ENCODE measurements around the gene DCAF11.

The DCAF11 gene

DNA sequence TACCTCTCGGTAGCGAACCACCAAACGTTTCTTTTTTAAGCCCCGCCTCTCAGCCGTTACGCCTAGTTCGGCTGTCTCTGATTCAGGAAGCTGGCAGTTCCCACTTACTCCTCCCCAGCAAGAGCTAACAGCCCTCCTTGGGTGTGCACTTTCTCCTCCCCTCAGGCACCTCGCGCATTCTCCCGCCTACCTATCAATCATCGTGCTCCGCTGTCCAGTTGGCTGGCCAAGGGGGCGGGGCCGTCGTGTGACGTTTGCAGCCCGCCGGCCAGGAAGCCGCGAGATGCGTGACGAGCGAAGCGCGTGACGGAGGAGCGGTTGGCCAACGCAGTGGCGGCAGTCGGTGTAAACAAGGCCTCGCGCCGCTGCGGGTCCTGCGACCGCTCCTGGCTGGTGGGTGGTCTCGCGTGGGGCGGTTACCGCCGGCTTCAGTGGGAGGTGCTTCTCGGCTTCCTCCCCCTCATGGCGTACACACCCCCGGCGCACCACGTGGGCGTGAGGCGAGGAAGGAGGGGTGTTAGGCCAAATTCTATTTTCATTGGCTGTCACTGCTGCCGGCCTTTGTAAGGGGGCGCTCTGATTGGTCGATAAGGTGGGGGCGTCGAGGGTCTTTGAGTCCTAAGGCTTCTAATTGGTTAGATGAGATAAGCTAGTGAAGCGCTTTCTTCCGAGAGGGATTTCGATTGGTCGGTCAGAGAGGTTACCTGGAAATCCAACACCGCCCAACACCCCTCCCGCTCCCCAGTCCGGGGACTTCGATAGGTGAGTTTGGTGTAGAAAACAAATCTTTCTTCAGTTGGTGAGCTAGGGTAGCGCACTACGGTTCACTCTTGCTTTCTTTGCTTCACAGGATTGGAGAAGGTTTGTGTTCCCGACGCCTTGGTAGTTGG lies at the start of gene DCAF11, which contains the start of gene NRL:
Gene DCAF11 (plus strand): TSS at position 246 of the 890 bp plus-strand sequence. CDS start 818 bp downstream, outside the sequence.
Gene NRL (minus strand): TSS at position 418 of the 890 bp plus-strand sequence. CDS start 32,101 bp downstream, outside the sequence.
- DNase-seq, result peak; percentile 98

DNA sequence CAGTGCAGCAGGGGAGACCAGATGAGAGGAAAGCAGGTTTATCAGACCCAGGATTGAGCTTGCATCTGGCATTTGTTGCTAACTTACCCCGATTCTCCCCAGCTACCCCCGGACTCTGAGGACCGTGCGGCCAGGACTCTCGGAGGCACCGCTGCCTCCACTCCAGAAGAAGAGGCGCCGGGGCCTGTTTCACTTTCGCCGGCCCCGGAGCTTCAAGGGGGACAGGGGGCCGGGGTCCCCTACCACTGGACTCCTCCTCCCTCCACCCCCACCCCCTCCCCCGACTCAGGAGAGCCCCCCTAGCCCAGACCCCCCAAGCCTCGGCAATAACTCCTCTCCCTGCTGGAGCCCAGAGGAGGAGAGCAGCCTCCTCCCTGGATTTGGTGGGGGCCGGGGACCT lies 49.7 kb upstream of the DCAF11 start:
- no peak for DNase-seq

DNA sequence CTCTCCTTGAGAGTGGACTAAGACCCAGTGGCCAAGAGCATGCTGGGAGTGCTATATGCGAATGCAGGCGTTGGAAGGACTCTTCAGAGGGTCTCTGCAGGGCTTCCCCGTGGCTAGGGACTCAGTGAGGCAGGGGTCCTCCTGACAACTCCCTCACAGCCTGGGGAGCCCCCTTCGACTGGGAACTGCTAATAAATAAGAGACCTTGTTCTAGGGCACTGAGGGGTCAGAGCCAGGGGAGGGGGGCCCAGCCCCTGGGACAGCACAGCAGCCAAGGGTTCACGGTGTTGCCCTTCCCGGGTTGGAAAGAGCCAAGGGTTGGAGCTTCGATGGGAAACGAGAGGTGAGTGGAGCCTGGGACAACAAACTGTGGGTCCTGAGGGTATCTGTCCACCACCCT lies 49.2 kb upstream of the DCAF11 start:
- DNase-seq, result no peak

DNA sequence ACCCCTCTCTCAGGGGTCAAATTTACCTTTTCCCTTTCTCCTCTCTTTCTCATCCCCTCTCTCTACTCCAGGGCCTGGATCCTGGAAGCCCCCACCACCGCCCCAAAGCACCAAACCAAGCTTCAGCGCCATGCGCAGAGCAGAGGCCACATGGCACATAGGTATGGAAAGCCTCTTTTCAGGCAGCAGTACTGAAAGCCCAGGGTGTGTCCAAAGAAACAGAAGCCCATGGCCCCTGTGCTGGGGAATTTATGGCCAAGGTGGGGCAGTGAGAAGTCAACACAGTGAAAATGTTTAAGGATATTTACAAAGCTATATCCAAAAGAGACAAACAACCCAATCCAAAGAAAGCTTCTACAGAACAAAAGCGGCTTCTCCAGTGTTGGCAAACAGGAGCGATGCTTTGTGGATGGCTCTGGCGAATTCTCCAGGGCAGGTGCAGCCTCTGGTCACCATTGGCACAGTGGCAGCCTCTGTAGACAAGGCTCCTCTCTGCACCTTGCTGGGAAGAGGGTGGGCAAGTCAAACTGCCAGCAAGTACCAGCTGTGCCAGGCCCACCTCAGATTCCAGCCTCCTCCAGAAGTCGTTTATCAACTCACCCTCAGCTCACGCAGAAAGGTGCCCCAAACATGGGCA lies 48.0 kb upstream of the DCAF11 start:
- no peak for DNase-seq

DNA sequence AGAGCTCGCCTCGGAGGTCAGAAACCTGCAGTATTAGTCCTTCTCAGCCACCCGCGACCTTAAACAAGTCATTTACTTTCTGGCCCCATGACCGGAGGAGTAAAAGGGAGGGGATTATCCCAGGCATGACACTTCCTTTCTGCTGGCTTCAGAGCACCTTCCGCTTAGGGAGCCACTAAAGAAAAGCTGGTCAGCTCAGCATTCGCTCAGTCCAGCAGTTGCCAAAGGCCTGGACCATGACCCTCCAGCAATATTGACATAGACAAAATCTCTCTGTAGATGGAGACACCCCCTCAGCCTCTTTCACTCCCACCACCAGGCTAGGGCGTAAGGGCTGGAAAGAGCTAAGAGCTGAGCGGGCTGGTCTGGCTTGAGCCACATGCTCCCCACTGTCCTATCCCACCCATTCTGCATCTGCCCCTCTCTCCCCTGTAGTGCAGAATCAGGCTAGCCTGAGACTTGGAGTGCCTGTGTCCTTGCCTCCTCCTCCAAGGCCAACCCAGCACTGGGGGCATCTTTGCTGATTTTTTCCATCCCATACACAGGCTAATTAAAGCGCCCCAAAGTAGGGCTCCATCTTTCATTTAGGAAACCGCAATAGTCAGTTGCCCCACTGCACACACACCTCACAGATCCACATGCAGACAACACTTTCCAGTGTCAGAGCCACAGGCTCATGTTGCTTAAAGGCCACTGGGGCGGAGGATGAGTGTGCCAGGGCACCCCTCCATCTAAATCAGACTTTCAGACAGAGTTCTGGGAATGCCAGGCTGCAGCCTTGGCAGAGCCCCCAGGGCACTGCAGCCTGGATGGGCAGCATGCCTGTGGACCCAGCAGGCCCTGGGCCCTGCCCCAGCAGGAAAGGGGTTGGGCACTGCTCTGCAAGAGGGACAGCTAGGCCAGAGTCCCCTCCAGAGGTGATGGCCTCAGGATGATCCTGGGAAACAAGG lies 47.2 kb upstream of the DCAF11 start:
- no peak for DNase-seq

DNA sequence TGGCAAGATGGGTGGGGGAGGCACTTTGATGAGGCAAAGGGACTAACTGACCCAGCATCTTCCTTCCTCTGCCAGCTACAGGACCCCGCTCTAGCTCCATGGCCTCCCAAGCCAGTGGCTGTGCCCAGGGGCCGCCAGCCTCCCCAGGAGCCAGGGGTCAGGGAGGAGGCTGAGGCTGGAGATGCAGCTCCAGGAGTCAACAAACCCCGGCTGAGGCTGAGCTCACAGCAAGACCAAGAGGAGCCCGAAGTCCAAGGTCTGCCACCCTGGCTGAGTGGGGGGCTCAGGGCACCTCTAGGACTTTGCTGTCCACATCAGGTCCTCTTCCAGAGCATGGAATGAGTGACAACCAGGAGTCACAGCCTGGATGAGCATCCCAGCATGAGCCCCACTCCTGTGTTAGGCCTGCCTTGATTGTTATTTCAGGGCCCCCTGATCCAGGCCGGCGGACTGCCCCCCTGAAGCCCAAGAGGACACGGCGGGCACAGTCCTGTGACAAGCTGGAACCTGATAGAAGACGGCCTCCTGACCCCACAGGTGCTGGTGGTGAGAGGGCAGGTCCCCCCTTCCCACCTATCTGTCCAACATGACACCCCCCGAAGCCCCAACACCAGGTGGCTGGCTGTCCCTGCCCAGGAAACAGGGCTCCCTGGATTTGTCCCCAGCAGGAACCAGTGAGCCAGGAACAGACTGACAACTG lies 45.7 kb upstream of the DCAF11 start:
- no peak for DNase-seq

DNA sequence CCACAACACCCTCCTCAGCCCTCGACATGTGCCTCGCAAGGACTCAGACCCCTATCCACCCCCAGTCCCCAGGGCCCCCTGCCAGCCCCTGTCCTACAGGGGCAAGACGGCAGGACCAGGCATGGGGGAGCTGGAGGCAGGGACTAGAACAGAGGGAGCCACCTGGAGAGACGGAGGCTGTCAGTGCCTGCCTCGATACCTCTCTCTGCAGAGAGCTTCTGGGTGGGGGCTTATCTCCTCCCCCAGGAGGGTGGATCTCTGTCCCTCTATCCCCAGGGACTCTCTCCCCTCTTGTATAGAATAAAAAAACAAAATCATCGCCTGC lies 45.2 kb upstream of the DCAF11 start:
- no peak for DNase-seq

DNA sequence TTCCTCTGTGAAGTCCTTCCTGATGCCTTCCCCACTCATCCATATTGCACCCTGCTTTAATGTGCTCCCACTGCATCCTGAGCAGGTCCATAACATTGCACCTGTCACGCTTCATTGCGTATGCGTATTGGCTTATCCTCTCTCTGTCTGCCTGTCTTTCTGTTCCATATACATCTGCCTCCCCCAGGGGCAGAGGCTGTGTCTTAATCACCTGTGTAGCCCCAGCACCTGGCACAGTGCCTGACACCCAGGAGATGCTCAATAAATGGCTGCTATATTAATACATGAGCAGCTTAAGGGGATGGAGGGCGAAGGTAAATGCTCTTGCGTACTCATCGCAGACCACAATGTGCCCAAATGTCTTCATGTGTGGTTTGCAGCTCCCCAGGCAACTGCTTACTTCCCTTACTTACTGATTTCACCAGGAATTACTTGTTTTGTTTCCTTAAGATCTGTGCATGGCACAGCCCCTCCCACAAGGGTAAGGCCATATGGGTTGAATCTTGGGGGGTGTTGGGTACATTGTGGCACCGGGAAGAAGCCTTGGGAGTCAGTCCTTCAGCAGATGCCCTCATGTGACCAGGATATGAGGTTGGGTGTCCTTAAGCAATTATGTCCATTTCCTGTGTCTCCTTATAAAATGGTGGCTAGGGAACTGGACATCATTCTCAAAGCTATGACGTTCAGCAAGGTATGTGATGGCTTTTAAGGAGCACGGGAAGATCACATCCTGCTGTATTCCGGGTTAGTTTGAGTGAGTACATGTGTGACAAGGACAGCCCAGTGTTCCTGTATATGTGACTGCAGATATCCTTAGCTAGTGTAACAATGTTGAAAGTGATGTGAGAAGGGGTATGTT lies 44.1 kb upstream of the DCAF11 start:
- DNase-seq, result no peak

DNA sequence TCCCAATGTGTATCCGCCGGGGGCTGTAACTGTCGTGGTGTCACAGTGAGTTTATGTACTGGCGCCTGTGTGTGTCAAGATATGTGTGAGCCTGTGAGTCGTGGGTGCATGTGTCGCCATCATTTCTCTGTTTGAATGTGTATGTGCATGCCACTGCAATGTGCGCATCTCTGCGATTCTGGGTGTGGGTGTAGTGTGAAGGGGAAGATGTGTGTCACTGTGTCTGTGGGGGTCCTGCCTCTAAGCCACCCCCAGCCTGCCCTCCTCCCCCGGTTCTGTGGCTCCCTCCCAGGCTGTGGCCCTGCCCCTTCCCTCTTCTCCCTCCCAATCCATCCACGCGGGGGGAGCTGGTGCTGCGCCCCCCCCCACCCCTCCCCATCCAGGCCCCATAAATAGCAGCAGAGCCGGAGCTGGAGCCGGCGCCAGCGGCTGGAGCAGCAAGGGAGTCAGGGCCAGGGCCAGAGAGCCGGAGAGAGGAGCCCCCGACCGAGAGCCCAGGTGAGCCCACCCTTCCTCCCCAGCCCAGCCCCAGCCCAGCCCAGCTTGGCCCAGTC lies 43.4 kb upstream of the DCAF11 start, which contains the start of gene CPNE6:
Gene CPNE6 (plus strand): TSS at position 419 of the 554 bp plus-strand sequence. CDS start 1,375 bp downstream, outside the sequence.
- DNase-seq, result peak; percentile 68

DNA sequence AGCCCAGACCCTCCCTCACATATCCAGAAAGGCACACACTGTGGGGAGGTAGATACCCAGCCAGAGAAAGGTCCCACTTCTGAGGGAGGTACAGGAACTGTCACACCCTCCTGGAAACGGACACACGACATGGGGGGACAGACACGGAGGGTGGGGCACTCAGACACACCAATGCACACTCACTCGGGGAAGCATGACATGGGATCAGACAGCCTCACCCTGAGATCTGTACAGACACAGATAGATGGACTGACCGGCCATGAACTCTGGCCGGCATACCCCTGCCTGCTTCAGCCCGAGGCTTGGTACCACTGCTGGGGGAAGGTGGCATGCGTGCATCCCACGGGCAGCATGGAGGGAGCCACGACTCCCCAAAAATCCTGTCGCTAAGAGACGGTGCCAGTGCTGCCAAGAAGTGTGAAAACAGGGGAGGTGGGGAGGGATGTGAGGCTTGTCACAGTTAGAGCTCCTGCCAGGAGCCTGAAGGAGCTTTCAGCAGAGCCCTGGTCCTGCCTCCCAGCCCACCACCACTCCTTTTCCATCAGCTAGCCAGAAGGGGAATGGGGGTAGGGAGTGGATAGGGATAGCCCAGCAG lies 42.6 kb upstream of the DCAF11 start:
- no peak for DNase-seq

DNA sequence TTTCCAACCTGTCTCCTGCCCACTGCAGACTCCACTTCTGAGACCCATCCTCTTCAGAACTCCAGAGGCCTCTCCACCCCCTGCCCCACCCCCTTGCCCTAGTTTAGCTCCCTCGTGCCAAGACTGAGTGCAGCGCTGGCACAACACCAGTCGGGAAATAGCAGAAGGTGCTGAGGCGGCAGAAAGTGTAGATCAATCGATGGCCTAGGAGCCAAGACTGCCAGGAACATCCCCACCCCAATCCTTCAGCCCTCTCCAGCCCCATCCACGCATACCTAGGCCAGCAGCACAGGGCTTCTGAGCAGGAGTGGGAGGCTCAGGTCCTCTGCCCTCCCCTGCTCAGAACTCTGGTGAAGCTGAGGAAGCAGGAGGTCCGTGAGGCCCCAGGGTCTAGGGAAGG lies 42.1 kb upstream of the DCAF11 start:
- no peak for DNase-seq

DNA sequence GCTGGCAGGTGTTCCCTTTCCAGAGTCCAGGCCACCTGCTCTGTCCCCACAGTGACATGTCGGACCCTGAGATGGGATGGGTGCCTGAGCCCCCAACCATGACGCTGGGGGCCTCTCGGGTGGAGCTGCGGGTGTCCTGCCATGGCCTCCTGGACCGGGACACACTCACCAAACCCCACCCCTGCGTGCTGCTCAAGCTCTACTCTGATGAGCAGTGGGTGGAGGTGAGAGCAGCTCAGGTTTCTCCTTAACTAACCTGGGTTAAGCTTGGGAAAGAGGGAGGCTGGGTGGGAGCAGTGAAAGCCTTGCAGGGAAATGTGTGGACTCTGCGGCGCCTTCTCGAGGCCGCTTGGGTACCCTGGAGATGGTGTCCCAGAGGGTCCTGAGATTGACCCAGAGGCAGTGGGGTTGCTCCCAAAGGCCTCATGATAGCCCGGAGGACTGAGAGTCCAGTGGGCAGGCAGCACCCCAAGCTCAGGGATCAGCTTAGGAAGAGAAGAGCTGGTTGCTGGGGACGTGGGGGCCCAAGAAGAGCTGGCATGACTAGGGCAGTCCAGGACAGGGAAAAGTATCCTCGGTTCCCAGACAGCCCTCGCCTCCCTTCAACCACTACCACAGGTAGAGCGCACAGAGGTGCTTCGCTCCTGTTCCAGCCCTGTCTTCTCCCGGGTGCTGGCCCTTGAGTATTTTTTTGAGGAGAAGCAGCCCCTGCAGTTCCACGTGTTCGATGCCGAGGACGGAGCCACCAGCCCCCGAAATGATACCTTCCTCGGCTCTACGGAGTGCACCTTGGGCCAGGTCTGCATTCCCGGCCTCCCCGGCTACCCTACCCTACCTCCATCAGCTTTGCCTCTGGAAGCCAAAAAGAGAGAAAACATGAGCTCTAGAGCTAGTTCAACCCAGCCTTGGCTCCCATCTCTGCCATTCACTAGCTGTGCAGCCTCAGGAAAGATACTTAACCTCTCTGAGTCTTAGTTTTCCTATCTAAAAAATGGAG lies 41.4 kb upstream of the DCAF11 start:
- no peak for DNase-seq

DNA sequence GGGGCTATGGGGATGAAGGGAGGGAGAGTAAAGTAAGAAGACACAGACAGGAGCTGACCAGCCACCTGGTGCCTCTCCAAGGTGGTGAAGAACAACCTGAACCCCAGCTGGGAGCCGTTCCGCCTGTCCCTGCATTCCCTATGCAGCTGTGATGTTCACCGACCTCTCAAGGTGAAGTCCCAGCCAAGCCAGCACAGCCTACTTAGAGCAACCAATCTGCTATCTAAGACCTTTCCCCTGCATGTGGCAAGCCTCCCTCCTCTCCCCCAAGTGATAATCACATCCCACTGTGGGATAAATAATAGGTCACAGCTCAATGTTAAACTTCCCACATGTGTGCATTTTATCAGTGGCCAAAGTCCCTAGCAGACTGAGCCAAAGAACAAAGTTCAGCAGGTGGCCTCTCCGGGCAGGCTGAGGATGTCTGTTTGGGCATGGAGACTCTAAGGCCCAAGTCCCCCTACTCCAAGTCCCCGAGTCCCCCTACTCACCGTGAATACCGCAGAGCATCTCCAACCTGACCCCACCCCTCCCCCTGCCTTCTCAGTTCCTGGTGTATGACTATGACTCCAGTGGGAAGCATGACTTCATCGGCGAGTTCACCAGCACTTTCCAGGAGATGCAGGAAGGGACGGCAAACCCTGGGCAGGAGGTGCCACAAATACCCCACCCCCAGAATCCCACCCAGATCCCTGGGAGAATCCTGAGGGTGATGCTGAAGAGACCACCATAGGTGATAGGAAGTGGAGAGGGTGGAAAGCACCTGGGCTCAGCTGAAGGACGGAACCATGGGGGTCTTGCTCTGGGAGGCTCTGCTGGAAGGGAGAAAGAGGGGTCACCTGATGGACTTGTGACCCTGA lies 39.7 kb upstream of the DCAF11 start:
- no peak for DNase-seq

DNA sequence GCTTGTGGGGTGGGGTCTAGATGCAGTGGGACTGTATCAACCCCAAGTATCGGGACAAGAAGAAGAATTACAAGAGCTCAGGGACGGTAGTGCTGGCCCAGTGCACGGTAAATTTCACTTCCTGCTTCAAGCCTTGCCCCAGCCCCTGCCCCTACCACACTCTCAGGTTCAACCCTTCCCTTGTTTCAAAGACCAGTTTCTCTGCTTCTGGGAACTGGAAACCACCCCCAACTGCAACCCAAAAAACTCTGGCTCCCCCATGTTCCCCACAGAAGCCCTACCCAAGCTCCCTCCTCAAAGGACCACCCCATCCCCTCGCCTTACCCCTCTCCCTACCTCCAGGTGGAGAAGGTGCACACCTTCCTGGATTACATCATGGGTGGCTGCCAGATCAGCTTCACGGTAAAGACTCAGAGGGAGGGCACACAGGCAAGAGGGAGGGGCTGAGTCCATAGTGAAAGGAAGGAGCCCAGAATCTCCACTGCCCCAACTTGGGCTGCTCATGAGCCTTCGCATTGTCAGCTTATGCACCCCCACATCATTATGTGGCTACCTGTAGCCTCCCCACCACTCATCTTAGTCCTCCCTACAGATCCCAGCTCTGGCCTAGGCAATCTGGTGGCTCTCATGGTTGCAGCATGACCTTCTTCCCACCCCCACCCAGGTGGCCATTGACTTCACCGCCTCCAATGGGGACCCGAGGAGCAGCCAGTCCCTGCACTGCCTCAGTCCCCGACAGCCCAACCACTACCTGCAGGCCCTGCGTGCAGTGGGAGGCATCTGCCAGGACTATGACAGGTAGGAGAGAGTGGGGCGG lies 38.9 kb upstream of the DCAF11 start:
- no peak for DNase-seq

DNA sequence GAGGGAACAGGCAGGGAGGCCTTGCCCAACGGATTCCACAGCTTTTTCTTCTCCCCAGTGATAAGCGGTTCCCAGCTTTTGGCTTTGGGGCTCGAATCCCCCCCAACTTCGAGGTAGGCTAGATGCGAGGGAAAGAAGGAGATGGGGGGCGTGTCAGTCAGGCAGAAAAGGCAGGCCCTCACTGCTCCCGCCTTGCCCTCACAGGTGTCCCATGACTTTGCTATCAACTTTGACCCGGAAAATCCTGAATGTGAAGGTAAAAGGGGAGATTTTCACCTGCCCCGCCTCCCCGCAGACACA lies 38.3 kb upstream of the DCAF11 start:
- no peak for DNase-seq

DNA sequence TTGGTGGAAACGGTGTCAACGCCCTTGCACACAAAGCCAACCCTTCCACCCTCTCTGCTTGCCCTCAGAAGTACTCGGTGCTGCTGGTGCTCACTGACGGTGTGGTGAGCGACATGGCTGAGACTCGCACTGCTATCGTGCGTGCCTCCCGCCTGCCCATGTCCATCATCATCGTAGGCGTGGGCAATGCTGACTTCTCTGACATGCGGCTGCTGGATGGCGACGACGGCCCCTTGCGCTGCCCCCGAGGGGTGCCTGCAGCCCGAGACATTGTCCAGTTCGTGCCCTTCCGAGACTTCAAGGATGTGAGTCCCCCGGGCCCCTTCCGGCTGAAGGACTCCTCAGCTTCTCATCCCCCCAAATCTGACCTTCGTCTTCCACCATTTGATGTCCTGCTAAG lies 37.5 kb upstream of the DCAF11 start:
- DNase-seq, result no peak

DNA sequence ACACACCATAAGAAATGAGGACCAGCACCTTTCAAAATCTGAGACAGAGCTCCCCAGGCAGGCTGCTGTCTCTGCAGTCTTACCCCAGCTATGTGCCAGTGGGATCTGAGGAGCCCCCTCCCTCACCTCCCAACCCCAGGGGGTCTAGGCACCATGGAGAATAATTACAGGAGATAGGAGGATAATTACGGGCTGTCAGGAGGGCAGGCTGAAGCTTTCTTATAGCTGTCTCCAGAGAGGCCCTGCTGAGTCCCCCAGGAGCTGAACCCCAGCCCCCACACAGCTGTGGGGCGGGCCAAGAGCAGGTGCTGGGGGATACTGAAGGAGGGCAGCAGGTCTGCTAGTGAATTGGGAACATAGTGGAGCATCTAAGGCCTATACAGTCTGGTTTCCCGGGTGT lies 36.4 kb upstream of the DCAF11 start:
- no peak for DNase-seq

Measured in stimulated activated CD8-positive, alpha-beta memory T cell treated with anti-CD3 and anti-CD28 coated beads, Interleukin-4, amount 100 ng/mL, for 48 hours (primary cell).